Activated CD4-positive, alpha-beta T cell treated with anti-CD3 and anti-CD28 coated beads, Interleukin-2, amount 50 U/mL, for 48 hours (primary cell): Measurements from ENCODE around the gene MAMLD1.
A peak's percentile ranks its signal among the peaks of the same experiment; 100 is the strongest.

Source experiments
- DNase-seq, 2 experiments: peaks; one replicate each; pipeline ENCODE4 v3.0.0-alpha.2; 2020

Gene MAMLD1

GRCh38 chrX:150465326-150465725, 102.2 kb downstream of the MAMLD1 start:
- no peak for DNase-seq

GRCh38 chrX:150465881-150466775, 103.0 kb downstream of the MAMLD1 start:
- no peak for DNase-seq

- DNase-seq = no peak
Observed at GRCh38 chrX:150472306-150472705, 109.2 kb downstream of the MAMLD1 start.

- DNase-seq = no peak
Observed at GRCh38 chrX:150473371-150473770, 110.3 kb downstream of the MAMLD1 start.

GRCh38 chrX:150475461-150475860, 112.3 kb downstream of the MAMLD1 start:
- DNase-seq = no peak

- no peak for DNase-seq
Observed at GRCh38 chrX:150476164-150476699, 113.1 kb downstream of the MAMLD1 start.

GRCh38 chrX:150477371-150477770, 114.3 kb downstream of the MAMLD1 start:
- DNase-seq = no peak

- DNase-seq = peak; percentile 12 to 34
Observed at GRCh38 chrX:150478496-150479492, 115.7 kb downstream of the MAMLD1 start.

- peak; percentile 43 to 61 for DNase-seq
Observed at GRCh38 chrX:150482537-150483206, 119.6 kb downstream of the MAMLD1 start.

GRCh38 chrX:150483356-150483985, 120.4 kb downstream of the MAMLD1 start:
- no peak for DNase-seq

GRCh38 chrX:150486011-150486410, 122.9 kb downstream of the MAMLD1 start:
- DNase-seq = peak; percentile 44 to 56

GRCh38 chrX:150487369-150488094, 124.4 kb downstream of the MAMLD1 start:
- no peak for DNase-seq

- no peak for DNase-seq
Observed at GRCh38 chrX:150489359-150490015, 126.4 kb downstream of the MAMLD1 start.

- DNase-seq = no peak
Observed at GRCh38 chrX:150495496-150495895, 132.4 kb downstream of the MAMLD1 start.

- no peak for DNase-seq
Observed at GRCh38 chrX:150499240-150499639, 136.1 kb downstream of the MAMLD1 start.

- DNase-seq = no peak
Observed at GRCh38 chrX:150502091-150502490, 139.0 kb downstream of the MAMLD1 start.

- DNase-seq = no peak
Observed at GRCh38 chrX:150502979-150503897, 140.1 kb downstream of the MAMLD1 start.

- DNase-seq = no peak
Observed at GRCh38 chrX:150503898-150504219, 140.7 kb downstream of the MAMLD1 start.

GRCh38 chrX:150504397-150505182, 141.5 kb downstream of the MAMLD1 start:
- no peak for DNase-seq
